Pancreas (tissue), 10 donors: Measurements from ENCODE around the gene GRM1. TPM values are rescaled to one million over a fixed set of nuclear protein-coding genes. Genes with fewer than 3 reads are reported as not detected.

Source experiments
- ATAC-seq, 4 donors: fragments of 200-7000 bp; cut with Tn5 transposase; one replicate each; pipeline versions ENCODE4 v1.8.0 to v1.9.1; 2020; ENCODE audit warnings: mild to moderate bottlenecking in 4 of 4, moderate library complexity in 4 of 4
- DNase-seq, 6 donors: peaks; one replicate each; pipeline ENCODE4 v3.0.0-alpha.2; 2020
- FAIRE-seq: peaks from 2 replicates; lab custom pipeline; 2012; peaks lifted over from hg19 to GRCh38; lab: Jason Lieb, UNC
- H3K27ac ChIP-seq, 4 donors: fragments of 200-600 bp; sonication (generic); 1 replicate in 3 of 4; 2 replicates in 1 of 4; pipeline versions ENCODE4 v1.5.0 to v1.8.0; 2020
- H3K27me3 ChIP-seq, 4 donors: fragments of 200-600 bp; one replicate each; pipeline ENCODE4 v1.8.0; 2021
- H3K36me3 ChIP-seq, 3 donors: fragments of 200-600 bp; sonication (generic) in 1 of 3; one replicate each; pipeline versions ENCODE4 v1.5.0 to v1.8.0; 2020 to 2021
- H3K4me1 ChIP-seq, 3 donors: fragments of 200-600 bp; one replicate each; pipeline ENCODE4 v1.8.0; 2021
- H3K4me3 ChIP-seq, 4 donors: fragments of 200-600 bp; sonication (generic) in 2 of 4; one replicate each; pipeline versions ENCODE4 v1.5.0 to v1.8.0; 2020 to 2021
- H3K9me3 ChIP-seq, 4 donors: fragments of 200-600 bp; one replicate each; pipeline ENCODE4 v1.8.0; 2021
- WGBS, 2 donors: extraction: QIAGEN DNeasy Blood & Tissue Kit; methylation state at CpG; one replicate each; pipeline ENCODE4 v1.1.7; 2013; 5-methylcytosine and 5-hydroxymethylcytosine counted together
- intact Hi-C, 3 donors: fragments of 100-400 bp; cut with DNase I; formaldehyde crosslinking; loops; one replicate each; pipeline versions ENCODE4 v1.11.1 to v1.14.2; 2022
- polyA plus RNA-seq, 2 donors: library from polyadenylated mRNA; stranded (reverse); fragments of 200-250 nt; gene quantifications; one replicate each; pipeline ENCODE4 v1.2.3, GENCODE V29; 2013
- total RNA-seq, 6 donors: library from RNA; stranded (reverse); fragmentation: NEBNext Ultra II Directional in 4 of 6; extraction: Animal tissue kit (Norgen Biotek cat#: 25700) in 4 of 6; gene quantifications; one replicate each; pipeline versions ENCODE4 v1.2.1 to v1.2.4, GENCODE V29; 2021 to 2023
- TF ChIP-seq, protein P1 (sequence below), 4 donors: fragments of 200-600 bp; sonication (generic) in 3 of 4; IDR thresholded peaks; one replicate each; pipeline versions ENCODE4 v1.5.0 to v1.8.0; 2021; ENCODE audit warnings: antibody characterized with exemption in 4 of 4
- donor health status: healthy with polysubstance abuse.
- donor health status: DM: no; HTN: no; CAD: no; lungs with moderate emphysema.
- donor health status: DM: no; HTN: no; CAD: no.
- donor health status: control.
- donor health status: control.
- donor health status: Bipolar disorder and iron deficiency.
- donor health status: DM: yes; HTN: yes; CAD: no.
- donor health status: DM: no; HTN: no; CAD: no.
- donor health status: DM: no; HTN: no; CAD: no.
- donor health status: DM: yes; HTN: yes; CAD: no.

GRM1 gene
- total and polyA plus RNA-seq, 8 donors: 0.04 to 0.17 (median 0.05) TPM; not detected in 2

GRCh38 chr6:146209942-146210341 lies 181.1 kb downstream of the GRM1 start:
- H3K27ac ChIP-seq: no peak overlapping the region
- H3K36me3 ChIP-seq: no peaks in the 10 kb centered on the region
- H3K4me3 ChIP-seq: no peak overlapping the region
- intact Hi-C loops: no loop called here
- H3K27me3 ChIP-seq: no peaks in the 10 kb centered on the region
- DNase-seq (no peak), FAIRE-seq (no peak), ATAC-seq (no peak)
- H3K9me3 ChIP-seq: no peaks in the 10 kb centered on the region
- no peaks in the 10 kb centered on the region for H3K4me1 ChIP-seq
- TF ChIP-seq, protein P1, sequence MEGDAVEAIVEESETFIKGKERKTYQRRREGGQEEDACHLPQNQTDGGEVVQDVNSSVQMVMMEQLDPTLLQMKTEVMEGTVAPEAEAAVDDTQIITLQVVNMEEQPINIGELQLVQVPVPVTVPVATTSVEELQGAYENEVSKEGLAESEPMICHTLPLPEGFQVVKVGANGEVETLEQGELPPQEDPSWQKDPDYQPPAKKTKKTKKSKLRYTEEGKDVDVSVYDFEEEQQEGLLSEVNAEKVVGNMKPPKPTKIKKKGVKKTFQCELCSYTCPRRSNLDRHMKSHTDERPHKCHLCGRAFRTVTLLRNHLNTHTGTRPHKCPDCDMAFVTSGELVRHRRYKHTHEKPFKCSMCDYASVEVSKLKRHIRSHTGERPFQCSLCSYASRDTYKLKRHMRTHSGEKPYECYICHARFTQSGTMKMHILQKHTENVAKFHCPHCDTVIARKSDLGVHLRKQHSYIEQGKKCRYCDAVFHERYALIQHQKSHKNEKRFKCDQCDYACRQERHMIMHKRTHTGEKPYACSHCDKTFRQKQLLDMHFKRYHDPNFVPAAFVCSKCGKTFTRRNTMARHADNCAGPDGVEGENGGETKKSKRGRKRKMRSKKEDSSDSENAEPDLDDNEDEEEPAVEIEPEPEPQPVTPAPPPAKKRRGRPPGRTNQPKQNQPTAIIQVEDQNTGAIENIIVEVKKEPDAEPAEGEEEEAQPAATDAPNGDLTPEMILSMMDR (IDR thresholded peaks at IDR 0.05): no peak
- WGBS, 2 donors: 51 to 58% methylated on average over 3 of the region's 3 CpGs

- intact Hi-C loops: no loop called here
- no peaks in the 10 kb centered on the region for H3K36me3 ChIP-seq
- ATAC-seq: no peak
- no peak overlapping the region for H3K27ac ChIP-seq
- TF ChIP-seq, protein P1 (IDR thresholded peaks at IDR 0.05): no peak
- H3K4me3 ChIP-seq: no peak overlapping the region
- no peak for FAIRE-seq
- H3K9me3 ChIP-seq: no peaks in the 10 kb centered on the region
- H3K4me1 ChIP-seq: no peaks in the 10 kb centered on the region
- H3K27me3 ChIP-seq: no peaks in the 10 kb centered on the region
- 65 to 77% methylated on average over 4 of the region's 4 CpGs for WGBS, 2 donors
- no peak for DNase-seq
Measured at GRCh38 chr6:146210406-146211083, 181.7 kb downstream of the GRM1 start.

- intact Hi-C loops: no loop called here
- H3K27me3 ChIP-seq: no peaks in the 10 kb centered on the region
- TF ChIP-seq, protein P1 (IDR thresholded peaks at IDR 0.05): no peak
- DNase-seq (no peak), FAIRE-seq (no peak), ATAC-seq (no peak)
- H3K36me3 ChIP-seq: no peaks in the 10 kb centered on the region
- no peaks in the 10 kb centered on the region for H3K4me1 ChIP-seq
- H3K9me3 ChIP-seq: no peaks in the 10 kb centered on the region
- WGBS, 2 donors: 56 to 81% methylated on average over 2 of the region's 2 CpGs
- no peak overlapping the region for H3K27ac ChIP-seq
- no peak overlapping the region for H3K4me3 ChIP-seq
Measured at GRCh38 chr6:146211646-146212045, 182.8 kb downstream of the GRM1 start.

GRCh38 chr6:146212781-146213180 lies 183.9 kb downstream of the GRM1 start:
- ATAC-seq (no peak), FAIRE-seq (no peak), DNase-seq (no peak)
- Histone ChIP-seq H3K36me3 (no peaks in the 10 kb centered on the region), H3K4me3 (no peak overlapping the region), H3K4me1 (no peaks in the 10 kb centered on the region), H3K9me3 (no peaks in the 10 kb centered on the region), H3K27ac (no peak overlapping the region), H3K27me3 (no peaks in the 10 kb centered on the region)
- TF ChIP-seq, protein P1 (IDR thresholded peaks at IDR 0.05): no peak
- WGBS, 2 donors: 41 to 61% methylated on average over 3 of the region's 3 CpGs
- intact Hi-C loops: no loop called here

GRCh38 chr6:146219101-146219500 lies 190.2 kb downstream of the GRM1 start:
- FAIRE-seq (no peak), DNase-seq (no peak), ATAC-seq (no peak)
- WGBS, 2 donors: 62 to 72% methylated on average over 3 of the region's 3 CpGs
- H3K27me3 ChIP-seq: no peaks in the 10 kb centered on the region
- no peak overlapping the region for H3K27ac ChIP-seq
- no peaks in the 10 kb centered on the region for H3K36me3 ChIP-seq
- intact Hi-C loops: no loop called here
- H3K9me3 ChIP-seq: no peaks in the 10 kb centered on the region
- no peak overlapping the region for H3K4me3 ChIP-seq
- H3K4me1 ChIP-seq: no peaks in the 10 kb centered on the region
- TF ChIP-seq, protein P1 (IDR thresholded peaks at IDR 0.05): no peak
